Tibial artery (tissue), 4 donors: ENCODE data around the gene TMCC1.

Experiments used
- DNase-seq, 2 donors: peaks; one replicate each; pipeline ENCODE4 v3.0.0-alpha.2; 2019
- H3K27ac ChIP-seq, 2 donors: fragments of 200-600 bp; sonication (generic) in 1 of 2; 1 replicate in 1 of 2; 2 replicates in 1 of 2; pipeline ENCODE4 v1.5.1; 2018 to 2019; ENCODE audit warnings: mild to moderate bottlenecking in 1 of 2
- H3K27me3 ChIP-seq, 2 donors: fragments of 200-600 bp; sonication (generic) in 1 of 2; one replicate each; pipeline versions ENCODE4 v1.5.1 to v1.6.0; 2016 to 2019
- H3K36me3 ChIP-seq, 3 donors: fragments of 200-600 bp; sonication (generic) in 2 of 3; one replicate each; pipeline ENCODE4 v1.5.1; 2016 to 2019; ENCODE audit warnings: mild to moderate bottlenecking in 2 of 3
- H3K4me1 ChIP-seq, 4 donors: fragments of 200-600 bp; sonication (generic) in 2 of 4; 1 replicate in 3 of 4; 2 replicates in 1 of 4; pipeline ENCODE4 v1.5.1; 2016 to 2019
- H3K4me3 ChIP-seq, 2 donors: fragments of 200-600 bp; sonication (generic) in 1 of 2; 1 replicate in 1 of 2; 2 replicates in 1 of 2; pipeline ENCODE4 v1.5.1; 2018 to 2019; ENCODE audit warnings: mild to moderate bottlenecking in 2 of 2
- H3K9me3 ChIP-seq, 3 donors: fragments of 200-600 bp; sonication (generic) in 1 of 3; one replicate each; pipeline ENCODE4 v1.5.1; 2016 to 2019
- CTCF ChIP-seq, 2 experiments: fragments of 200-600 bp in 1 of 2; fragments of 450-650 bp in 1 of 2; IDR thresholded peaks; one replicate each; pipeline ENCODE4 v1.5.1; 2017 to 2019; ENCODE audit warnings: antibody characterized with exemption in 2 of 2, mild to moderate bottlenecking in 1 of 2, moderate library complexity in 1 of 2
- intact Hi-C: fragments of 100-400 bp; cut with DNase I; formaldehyde crosslinking; loops from one replicate; pipeline ENCODE4 v1.15.0; 2023; ENCODE audit warnings: low total_unique reads

The TMCC1 gene

GRCh38 chr3:129732200-129732876, 161.2 kb downstream of the TMCC1 start:
- no peak for DNase-seq
- Histone ChIP-seq H3K27me3 (no peaks in the 10 kb centered on the region), H3K4me1 (peaks cover 0 to 4% (median 0%) of the 10 kb centered on the region in 4 donors), H3K9me3 (no peaks in the 10 kb centered on the region), H3K27ac (no peak overlapping the region), H3K36me3 (no peaks in the 10 kb centered on the region), H3K4me3 (no peak overlapping the region)
- TF ChIP-seq CTCF (IDR thresholded peaks at IDR 0.05): no peak
- intact Hi-C loops: no loop called here

- DNase-seq: no peak
- H3K27ac ChIP-seq: no peak overlapping the region
- intact Hi-C loops: no loop called here
- peaks cover 0 to 24% (median 8%) of the 10 kb centered on the region in 4 donors for H3K4me1 ChIP-seq
- no peaks in the 10 kb centered on the region for H3K36me3 ChIP-seq
- no peak overlapping the region for H3K4me3 ChIP-seq
- H3K9me3 ChIP-seq: no peaks in the 10 kb centered on the region
- no peaks in the 10 kb centered on the region for H3K27me3 ChIP-seq
- TF ChIP-seq CTCF (IDR thresholded peaks at IDR 0.05): no peak
Observed at GRCh38 chr3:129727707-129728106, 165.8 kb downstream of the TMCC1 start.

GRCh38 chr3:129723558-129724324, 169.8 kb downstream of the TMCC1 start:
- H3K36me3 ChIP-seq: no peaks in the 10 kb centered on the region
- intact Hi-C loops: no loop called here
- peak overlapping the region in 1 of 2 donors; percentile 11 for H3K4me3 ChIP-seq
- peak; percentile 81 to 86 for DNase-seq
- TF ChIP-seq CTCF (IDR thresholded peaks at IDR 0.05): no peak
- H3K27me3 ChIP-seq: no peaks in the 10 kb centered on the region
- peaks cover 0 to 21% (median 8%) of the 10 kb centered on the region in 4 donors for H3K4me1 ChIP-seq
- H3K9me3 ChIP-seq: no peaks in the 10 kb centered on the region
- H3K27ac ChIP-seq: peak overlapping the region in 1 of 2 donors; percentile 52

- no peak for DNase-seq
- H3K27ac ChIP-seq: no peak overlapping the region
- TF ChIP-seq CTCF (IDR thresholded peaks at IDR 0.05): no peak
- H3K9me3 ChIP-seq: no peaks in the 10 kb centered on the region
- H3K4me1 ChIP-seq: peaks cover 0 to 21% (median 8%) of the 10 kb centered on the region in 4 donors
- no peak overlapping the region for H3K4me3 ChIP-seq
- intact Hi-C loops: no loop called here
- no peaks in the 10 kb centered on the region for H3K27me3 ChIP-seq
- H3K36me3 ChIP-seq: no peaks in the 10 kb centered on the region
Observed at GRCh38 chr3:129722527-129722926, 171.0 kb downstream of the TMCC1 start.

GRCh38 chr3:129718201-129718600, 175.3 kb downstream of the TMCC1 start:
- intact Hi-C loops: no loop called here
- Histone ChIP-seq H3K4me3 (no peak overlapping the region), H3K9me3 (no peaks in the 10 kb centered on the region), H3K27ac (no peak overlapping the region), H3K4me1 (peaks cover 0 to 1% (median under 1%) of the 10 kb centered on the region in 4 donors), H3K27me3 (no peaks in the 10 kb centered on the region), H3K36me3 (no peaks in the 10 kb centered on the region)
- no peak for DNase-seq
- TF ChIP-seq CTCF (IDR thresholded peaks at IDR 0.05): no peak
